Measurements from ENCODE around the gene DNASE1.

DNA sequence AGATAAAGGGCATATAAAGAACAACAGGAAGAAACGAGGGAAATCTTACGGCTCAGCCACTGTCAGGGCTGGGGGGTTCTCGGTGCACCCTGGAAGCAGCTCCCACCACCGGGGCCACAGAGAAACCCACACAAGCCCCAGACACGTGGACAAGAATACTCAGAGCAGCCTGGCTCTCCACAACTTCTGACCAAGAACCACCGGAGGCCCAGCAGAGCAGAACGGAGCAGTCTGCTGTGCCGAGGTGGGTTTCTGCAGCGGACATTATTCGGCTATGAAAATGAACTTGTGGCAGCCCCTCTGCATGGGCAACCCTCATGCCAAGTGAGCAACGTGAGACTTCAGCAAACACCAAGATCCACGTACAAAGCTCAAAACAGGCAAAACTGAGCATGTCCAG lies 6.8 kb downstream of the DNASE1 start:
- TF ChIP-seq CTCF (IDR thresholded peaks at IDR 0.05 in 2 of 3, conservative IDR thresholded peaks at IDR 0.05 in 1 of 3; ENCODE audit: borderline replicate concordance in 1 of 3, insufficient read depth in 1 of 3, low read depth in 2 of 3, low read length in 2 of 3) = no peak
- TF ChIP-seq, protein P1, sequence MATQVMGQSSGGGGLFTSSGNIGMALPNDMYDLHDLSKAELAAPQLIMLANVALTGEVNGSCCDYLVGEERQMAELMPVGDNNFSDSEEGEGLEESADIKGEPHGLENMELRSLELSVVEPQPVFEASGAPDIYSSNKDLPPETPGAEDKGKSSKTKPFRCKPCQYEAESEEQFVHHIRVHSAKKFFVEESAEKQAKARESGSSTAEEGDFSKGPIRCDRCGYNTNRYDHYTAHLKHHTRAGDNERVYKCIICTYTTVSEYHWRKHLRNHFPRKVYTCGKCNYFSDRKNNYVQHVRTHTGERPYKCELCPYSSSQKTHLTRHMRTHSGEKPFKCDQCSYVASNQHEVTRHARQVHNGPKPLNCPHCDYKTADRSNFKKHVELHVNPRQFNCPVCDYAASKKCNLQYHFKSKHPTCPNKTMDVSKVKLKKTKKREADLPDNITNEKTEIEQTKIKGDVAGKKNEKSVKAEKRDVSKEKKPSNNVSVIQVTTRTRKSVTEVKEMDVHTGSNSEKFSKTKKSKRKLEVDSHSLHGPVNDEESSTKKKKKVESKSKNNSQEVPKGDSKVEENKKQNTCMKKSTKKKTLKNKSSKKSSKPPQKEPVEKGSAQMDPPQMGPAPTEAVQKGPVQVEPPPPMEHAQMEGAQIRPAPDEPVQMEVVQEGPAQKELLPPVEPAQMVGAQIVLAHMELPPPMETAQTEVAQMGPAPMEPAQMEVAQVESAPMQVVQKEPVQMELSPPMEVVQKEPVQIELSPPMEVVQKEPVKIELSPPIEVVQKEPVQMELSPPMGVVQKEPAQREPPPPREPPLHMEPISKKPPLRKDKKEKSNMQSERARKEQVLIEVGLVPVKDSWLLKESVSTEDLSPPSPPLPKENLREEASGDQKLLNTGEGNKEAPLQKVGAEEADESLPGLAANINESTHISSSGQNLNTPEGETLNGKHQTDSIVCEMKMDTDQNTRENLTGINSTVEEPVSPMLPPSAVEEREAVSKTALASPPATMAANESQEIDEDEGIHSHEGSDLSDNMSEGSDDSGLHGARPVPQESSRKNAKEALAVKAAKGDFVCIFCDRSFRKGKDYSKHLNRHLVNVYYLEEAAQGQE (IDR thresholded peaks at IDR 0.05; ENCODE audit: low read depth) = no peak
- TF ChIP-seq POLR2AphosphoS5 (IDR thresholded peaks at IDR 0.05; ENCODE audit: low read depth, low read length) = no peak
- no peak for TF ChIP-seq CEBPB (IDR thresholded peaks at IDR 0.05; ENCODE audit: low read depth)
- TF ChIP-seq SIN3A (IDR thresholded peaks at IDR 0.05; ENCODE audit: low read depth) = no peak
- TF ChIP-seq POLR2A (IDR thresholded peaks at IDR 0.05; ENCODE audit: borderline replicate concordance, extremely low read depth, insufficient read depth, insufficient read length) = no peak
- TF ChIP-seq SP1 (IDR thresholded peaks at IDR 0.05; ENCODE audit: low read depth) = no peak
- TF ChIP-seq, protein P2, sequence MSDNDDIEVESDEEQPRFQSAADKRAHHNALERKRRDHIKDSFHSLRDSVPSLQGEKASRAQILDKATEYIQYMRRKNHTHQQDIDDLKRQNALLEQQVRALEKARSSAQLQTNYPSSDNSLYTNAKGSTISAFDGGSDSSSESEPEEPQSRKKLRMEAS (IDR thresholded peaks at IDR 0.05) = no peak
- TF ChIP-seq EGR1 (IDR thresholded peaks at IDR 0.05; ENCODE audit: low read depth) = no peak
- no peak for TF ChIP-seq SRF (IDR thresholded peaks at IDR 0.05; ENCODE audit: low read depth)
- no peak for TF ChIP-seq CBX3 (IDR thresholded peaks at IDR 0.05; ENCODE audit: low read depth)
- TF ChIP-seq EZH2phosphoT487 (IDR thresholded peaks at IDR 0.05; ENCODE audit: borderline replicate concordance) = no peak
- TF ChIP-seq JUND (IDR thresholded peaks at IDR 0.05) = no peak
- TF ChIP-seq ELF1 (IDR thresholded peaks at IDR 0.05; ENCODE audit: borderline replicate concordance, low read depth) = no peak

All from HCT116 (cell line).